NCI-H748 treated with DMSO at 0.1 percent for 48 hours (cell line): ENCODE results near the gene PDCD10.

Experiments used
- DNase-seq: peaks from one replicate; lab custom pipeline; 2025; lab: John Stamatoyannopoulos, UW

PDCD10 gene

GRCh38 chr3:167735233-167736138, 794 bp upstream of the PDCD10 start, which contains the start of gene SERPINI1:
Gene SERPINI1, plus strand, starts transcription at chr3:167735721. Its CDS starts 53,408 bp downstream, at chr3:167789129.
- peak; percentile 75 for DNase-seq

DNA sequence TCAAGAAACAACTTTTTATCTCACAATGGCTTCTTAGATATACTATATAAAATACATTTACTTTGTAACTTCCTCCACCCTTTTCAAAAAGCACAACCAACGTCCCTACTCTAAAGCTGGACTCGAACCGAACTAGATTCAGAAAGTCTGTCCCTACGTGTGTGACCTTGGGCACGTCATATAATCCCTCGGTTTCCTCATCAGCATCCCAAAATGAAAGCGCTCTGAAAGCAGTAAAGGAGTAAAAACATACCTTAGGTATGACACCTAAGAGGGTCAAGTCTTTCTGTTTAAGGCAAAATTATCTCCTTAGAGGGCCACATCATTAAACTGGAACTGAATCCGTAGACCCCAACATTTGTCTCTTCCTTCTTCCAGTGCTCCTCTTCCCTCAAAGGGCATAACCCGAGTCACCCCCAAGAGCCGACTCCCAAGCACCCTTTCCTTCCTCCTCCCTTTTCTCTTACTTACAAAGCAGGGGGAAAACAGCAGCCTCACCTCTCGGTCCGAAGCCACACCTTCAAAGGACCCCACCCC, 663 bp downstream of the PDCD10 start:
- no peak for DNase-seq

DNA sequence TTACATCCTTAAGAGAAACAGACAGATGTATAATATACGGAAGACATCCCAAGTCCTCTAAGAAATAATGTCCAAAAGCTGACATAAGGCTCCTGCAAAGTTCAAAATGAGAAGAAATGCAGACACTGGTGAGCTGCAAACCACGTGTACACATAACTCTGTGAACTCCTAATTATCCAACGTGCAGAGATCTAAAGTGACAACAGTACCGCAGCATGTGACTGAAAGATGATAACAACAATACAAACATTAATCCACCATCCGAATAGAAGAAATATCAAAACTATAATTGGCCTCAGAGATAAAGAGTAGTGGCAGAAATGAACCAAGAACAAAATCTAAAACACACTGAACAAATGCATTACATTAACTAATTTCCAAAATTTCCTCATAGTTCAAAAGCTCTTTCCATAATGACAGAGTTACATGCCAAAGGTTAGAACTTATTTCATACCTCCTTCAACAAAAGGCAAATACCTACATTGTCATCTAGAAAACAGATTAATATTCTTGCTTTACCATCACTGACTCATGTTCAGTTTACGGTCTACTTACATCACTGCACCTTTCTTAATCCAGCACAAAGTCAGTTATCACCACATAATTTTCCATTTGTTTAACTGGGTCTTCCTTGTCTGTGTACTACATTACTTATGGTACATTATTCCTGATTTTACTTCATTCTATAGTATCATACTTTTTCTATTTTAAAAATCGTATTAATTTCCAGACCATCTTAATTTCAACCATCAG, 2.2 kb downstream of the PDCD10 start:
- DNase-seq, result no peak

- DNase-seq, result no peak
These were observed 3.3 kb downstream of the PDCD10 start for GRCh38 chr3:167731393-167731792.

DNA sequence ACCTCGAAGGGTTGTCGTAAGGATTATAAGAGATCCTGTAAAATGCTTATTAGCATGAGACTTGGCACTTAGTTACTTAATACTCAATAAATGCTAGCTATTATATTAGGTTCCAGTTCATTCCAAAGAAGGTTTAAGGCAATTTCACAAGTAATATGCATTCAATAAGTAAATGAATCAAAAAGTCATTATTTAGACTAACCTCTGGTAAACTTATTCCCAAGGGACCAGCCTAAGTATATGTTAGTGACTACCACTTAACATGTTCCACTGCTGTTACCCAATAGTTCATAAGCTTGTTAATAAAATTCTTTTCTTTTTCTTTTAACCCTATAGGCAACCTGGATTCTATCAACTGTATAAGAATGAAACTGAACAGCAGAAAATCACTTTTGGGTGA, 5.1 kb downstream of the PDCD10 start:
- DNase-seq, result no peak

GRCh38 chr3:167728632-167729323, 5.9 kb downstream of the PDCD10 start:
- DNase-seq, result no peak

DNA sequence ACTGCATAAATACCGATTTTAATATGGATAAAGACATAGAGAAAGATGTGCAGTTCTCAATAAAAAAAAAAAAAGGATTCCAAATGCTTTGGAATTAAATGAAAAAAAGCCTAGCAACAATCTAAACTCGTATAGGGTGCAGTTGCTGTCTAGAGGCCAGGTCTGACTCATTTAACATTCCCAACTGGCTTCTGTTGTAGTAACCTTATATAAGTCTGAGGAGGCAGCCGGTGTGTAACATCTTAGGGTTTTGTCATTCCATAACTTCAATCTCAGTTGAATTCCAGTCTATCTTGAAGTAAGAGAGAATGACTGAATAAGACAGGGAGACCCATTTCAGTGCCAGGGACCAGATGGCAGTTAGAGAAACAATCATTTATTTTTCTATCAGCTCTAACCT, 6.5 kb downstream of the PDCD10 start:
- no peak for DNase-seq

- no peak for DNase-seq
These were observed 10.8 kb downstream of the PDCD10 start for GRCh38 chr3:167723872-167724271.

GRCh38 chr3:167723025-167723512, 11.6 kb downstream of the PDCD10 start:
- no peak for DNase-seq

- DNase-seq, result no peak
These were observed 16.1 kb downstream of the PDCD10 start for GRCh38 chr3:167718582-167718981.

DNA sequence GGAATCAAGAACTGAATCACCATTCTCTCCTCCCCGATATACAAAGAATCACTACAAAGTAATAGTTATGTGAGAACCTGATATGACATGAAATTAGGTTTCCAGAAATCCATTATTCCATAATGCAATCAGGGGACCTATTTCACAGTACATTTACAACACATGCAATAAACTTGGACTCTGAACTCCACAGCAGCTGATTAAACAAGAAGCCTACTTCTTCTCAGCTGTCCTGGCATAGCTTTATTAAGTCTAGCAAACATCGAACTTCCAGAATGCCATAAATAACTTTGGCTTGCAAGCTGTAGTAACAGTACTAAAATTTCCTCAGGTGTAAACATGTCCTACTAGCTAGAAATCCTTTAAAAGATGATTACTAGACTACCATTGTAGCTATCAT, 17.8 kb downstream of the PDCD10 start:
- DNase-seq, result no peak

DNA sequence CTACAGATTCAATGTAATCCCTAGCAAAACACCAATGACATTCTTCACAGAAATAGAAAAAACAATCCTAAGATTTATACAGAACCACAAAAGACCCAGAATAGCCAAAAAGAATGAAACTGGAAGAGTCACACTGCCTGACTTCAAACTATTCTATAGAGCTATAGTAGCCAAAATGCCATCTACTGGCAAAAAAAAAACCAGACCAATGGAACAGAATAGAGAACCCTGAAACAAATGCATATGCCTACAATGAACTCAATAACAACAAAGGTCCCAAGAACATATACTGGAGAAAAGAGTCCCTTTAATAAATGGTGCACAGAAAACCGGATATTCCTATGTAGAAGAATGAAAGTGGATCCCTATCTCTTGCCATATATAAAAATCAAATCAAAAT, 19.8 kb downstream of the PDCD10 start:
- no peak for DNase-seq

- no peak for DNase-seq
These were observed 22.2 kb downstream of the PDCD10 start for GRCh38 chr3:167712445-167712844.

GRCh38 chr3:167711439-167711838, 23.3 kb downstream of the PDCD10 start:
- DNase-seq, result no peak

DNA sequence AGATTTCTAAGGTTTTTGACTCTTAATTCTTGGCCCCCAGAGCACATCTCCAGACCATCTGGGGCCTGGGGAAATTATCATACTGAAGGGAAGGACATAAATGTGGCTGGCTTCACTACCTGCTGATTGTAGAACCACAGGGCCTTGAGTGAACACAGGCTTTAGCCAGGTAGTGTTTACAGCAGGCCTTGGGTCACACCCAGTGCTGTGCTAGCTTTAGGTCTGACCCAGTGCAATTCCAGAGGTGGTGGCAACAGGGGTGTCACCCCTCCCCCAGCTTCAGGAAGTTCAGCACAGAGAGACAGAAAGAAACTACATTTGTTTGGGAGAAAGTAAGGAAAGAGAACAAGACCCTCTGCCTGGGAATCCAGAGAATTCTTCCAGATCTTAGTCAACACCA, 24.1 kb downstream of the PDCD10 start:
- DNase-seq, result no peak

GRCh38 chr3:167709690-167710089, 25.0 kb downstream of the PDCD10 start:
- DNase-seq, result no peak

GRCh38 chr3:167705840-167706239, 28.9 kb downstream of the PDCD10 start:
- no peak for DNase-seq

DNA sequence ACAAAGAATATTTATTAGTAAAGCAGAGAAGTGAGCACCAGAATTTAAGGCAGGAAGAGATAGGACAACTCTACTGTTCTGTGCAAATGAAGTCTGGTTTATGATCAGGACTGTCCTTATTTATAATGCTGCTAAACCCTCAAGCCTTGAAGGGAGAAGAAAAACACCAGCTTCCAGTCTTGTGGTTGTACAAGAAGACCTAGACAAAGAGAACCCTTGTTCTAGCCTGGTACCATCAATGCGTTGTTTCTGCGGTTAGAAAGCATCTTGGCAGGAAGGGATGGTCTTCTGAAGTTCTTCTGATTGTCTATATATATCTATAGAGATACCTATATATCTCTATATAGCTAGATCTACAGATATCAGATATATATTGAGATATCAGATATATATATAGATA, 33.8 kb downstream of the PDCD10 start:
- DNase-seq, result no peak

DNA sequence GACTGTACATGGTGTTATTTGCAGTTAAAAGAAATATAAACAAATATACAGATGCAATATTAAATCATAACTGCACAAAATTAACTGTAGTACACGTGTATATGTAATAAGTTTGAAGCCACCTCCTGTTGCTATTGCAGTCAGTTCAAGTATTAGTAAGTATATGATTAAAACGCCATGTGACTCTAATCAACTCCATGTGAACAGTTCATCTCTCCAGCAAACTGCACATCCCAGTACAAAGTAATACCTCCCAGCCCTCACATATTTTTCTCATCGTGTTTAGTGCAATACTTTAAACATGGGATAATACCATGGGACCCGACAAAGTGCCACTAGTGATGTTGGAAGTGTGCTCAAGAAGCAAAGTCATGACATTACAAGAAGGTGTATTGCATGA, 34.6 kb downstream of the PDCD10 start:
- no peak for DNase-seq

- no peak for DNase-seq
These were observed 40.6 kb downstream of the PDCD10 start for GRCh38 chr3:167694121-167694520.

GRCh38 chr3:167691366-167691765, 43.3 kb downstream of the PDCD10 start:
- DNase-seq, result no peak

- peak; percentile 28 for DNase-seq
These were observed 50.2 kb downstream of the PDCD10 start for GRCh38 chr3:167684388-167684993.
